GM18868 (cell line): ENCODE results near the gene ZNF740.
"Not testable (repeated sequence)": the region's sequence is repeated elsewhere in the genome, so short reads cannot be mapped to it uniquely, and the experiment has no call there.

Experiments used
- ATAC-seq: cut with Tn5 transposase; IDR thresholded peaks from one replicate; pipeline ENCODE4 v1.9.1; 2021; ENCODE audit warnings: mild to moderate bottlenecking, moderate library complexity; ENCODE audit not compliant: unreplicated experiment

The ZNF740 gene

DNA sequence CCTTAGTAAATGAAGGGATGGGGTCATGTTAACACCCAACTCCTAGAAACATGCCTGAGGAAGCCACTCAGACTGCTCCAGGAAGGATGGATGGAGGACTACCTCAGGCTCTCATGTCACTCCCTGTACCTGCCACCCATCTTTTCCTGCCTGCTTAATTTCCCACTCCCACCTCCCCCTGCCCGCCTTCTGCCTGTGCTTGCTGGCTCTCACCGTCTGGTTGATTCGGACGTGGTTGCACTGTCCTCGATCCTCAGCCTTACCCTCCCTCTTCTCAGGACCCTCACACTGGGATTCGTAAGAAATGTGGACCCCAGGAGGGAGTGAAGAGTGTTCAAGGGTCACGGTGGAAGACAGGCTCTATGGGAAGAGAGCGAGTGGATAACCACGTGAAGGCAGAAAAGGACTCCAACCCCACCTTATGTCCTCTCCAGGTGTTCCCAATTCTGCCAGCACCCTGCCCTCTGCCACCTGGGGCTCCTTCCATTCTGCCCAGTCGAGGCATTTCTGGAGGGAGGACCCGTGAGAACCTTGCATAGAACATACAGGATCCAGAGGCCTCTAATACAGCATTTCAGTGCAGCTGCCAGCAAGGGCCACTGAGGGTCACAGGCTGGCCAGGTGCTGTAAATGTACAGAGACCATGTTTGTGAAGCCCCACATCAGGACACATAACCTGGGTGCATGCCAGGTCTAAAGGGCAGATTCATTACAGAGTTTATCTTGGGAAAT lies 13.6 kb downstream of the ZNF740 start:
- ATAC-seq, result no peak

DNA sequence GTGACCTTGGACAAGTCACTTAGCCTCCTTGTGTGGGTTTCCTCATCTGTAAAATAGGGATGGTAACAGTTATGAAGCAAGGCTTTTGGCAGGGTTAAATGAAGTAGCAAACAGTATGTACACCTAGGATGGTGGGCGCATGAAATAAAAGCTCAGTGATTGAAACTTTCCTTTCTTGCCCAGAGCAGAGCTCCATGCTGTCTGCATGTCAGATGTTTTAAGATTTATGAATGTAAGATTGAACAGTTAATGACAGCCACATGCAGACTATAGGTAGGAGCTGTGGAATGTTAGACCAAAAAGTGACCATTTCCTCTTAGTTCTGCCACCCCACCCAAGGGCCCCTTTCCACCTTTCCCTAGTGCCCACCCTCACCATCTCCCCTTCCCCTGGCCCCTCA lies 14.5 kb downstream of the ZNF740 start:
- no peak for ATAC-seq

DNA sequence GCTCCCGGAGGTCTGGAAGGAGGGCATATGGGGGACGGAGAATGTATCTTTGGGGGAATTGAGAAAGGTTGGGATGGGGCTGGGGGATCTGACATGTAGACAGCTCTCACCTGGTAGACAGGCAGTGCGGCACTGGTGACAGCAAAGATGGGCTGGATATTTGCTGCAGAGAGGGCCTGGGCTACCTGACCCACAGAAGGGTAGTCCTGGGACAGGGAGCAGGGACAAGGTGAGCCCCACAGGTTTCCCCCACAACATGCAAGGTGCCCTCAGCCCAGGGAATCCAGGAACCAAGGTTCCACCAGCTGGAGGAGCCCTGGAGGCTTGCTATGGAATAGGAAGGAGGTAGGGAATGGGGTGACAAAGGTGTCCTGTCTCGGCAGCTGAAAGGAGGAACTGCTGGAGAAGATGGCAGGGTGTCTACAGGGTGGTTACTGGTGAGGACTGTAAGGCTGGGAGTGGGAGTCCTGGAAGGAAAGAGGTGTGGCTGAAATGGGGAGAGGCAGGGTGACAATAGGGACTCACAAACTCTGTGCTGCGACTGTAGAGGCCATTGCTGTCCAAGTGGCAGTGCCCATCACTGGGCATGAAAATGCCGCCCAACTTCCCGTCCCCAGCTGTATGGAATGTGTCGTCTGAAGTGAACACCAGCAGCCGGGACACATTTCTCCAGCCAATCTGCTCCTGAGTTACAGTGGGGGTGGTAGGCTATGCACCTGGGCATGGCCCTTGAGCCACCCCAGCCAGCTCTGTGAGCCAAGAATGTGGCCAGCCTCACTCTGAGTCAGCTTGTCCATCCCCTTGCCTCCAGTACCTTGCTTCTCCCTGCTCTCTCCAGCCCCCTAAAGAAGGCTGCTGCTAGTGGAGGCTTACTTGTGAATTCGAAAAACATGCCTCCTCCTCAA lies 15.2 kb downstream of the ZNF740 start:
- no peak for ATAC-seq

DNA sequence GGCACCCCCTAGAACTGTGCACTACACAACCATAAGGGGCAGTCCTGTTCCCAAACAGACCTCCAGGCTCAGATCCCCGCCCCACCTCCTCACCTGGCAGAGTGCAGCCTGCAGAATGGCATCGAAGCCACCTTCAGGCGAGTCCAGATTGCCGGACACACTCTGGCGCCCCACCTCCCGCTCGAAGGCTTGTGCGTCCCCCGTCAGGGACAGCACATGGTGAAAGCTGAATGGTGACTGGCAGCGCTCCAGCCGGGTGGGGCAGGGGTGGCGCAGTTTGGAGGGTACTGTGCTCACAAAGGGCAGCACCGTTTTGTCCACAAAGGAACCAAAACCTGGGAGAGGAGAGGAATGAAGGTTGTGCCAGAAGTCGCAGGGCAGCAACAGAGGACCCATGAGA lies 16.0 kb downstream of the ZNF740 start:
- ATAC-seq, result no peak

DNA sequence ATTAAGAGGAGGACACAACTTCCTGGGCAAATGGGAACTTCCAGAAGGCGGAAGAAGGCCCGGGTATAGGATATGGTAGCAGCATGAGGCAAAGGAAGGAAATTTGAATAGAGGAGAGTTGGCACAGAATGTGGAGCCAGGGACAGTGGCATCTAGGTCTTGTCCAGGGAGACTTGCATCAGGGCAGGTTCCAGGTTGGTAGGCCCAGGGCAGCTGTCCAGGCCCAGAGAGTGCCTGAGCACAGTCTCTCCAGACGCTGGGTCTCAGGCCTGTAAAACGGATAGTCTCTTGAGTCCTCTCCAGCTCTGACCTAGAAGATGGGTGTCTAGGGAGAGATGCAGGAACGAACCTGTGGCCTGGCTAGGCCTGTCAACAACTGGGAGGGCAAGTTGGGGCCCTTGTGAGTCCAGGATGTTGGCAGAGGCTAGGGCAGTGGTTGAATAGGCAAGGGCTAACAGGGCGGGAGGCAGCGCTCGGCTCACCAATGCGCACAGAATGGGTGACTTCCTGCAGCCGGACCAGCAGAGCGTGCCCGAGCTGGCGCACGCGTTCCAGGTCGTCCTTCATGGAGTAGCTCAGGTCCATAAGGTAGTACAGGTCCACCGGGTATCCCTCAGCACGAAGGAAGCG lies 16.6 kb downstream of the ZNF740 start:
- ATAC-seq, result no peak

DNA sequence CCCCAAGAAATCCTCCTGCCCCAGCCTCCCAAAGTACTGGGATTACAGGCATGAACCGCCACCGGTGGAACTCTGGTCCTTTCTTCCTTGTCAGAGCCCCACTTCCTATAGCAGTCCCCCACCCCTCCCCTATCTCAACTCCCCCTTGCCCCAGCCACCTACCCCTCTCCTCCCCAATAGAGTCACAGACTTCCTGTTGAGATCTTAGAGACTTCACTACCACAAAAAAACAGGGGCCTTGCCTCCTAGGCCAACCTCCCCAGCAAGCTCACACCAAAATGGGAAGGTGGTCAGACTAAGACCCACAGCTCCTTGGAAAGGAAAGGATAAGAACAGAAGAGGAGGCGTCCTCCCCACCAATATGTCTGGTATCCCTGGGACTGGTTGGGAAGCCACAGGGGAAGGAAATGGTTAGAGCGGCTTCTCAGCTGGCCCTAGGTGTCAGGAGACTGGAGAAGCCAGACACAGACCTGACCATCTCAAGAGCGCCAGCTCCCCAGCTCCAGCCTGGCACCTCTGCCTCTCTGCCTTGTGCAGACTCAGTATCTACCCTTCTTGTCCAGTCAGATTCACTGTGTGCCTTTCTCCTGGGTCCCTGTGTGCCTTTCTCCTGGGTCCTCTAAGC lies 18.1 kb downstream of the ZNF740 start:
- no peak for ATAC-seq

DNA sequence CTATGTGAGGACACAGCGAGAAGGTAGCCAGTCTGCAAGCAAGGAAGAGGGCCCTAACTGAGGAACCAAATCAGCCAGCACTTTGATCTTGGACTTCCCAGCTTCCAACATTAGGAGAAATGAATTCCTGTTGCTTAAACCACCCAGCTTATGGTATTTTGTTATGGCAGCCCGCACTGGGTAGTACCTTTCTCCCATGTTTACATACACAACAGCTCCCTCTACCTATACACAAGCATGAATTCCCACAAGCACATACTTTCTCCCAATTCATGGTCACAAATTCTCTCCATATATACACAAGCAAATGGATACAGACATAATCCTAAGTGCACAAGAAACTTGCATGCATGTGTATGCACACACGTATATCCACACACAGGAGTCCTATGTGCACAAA lies 19.2 kb downstream of the ZNF740 start:
- no peak for ATAC-seq

DNA sequence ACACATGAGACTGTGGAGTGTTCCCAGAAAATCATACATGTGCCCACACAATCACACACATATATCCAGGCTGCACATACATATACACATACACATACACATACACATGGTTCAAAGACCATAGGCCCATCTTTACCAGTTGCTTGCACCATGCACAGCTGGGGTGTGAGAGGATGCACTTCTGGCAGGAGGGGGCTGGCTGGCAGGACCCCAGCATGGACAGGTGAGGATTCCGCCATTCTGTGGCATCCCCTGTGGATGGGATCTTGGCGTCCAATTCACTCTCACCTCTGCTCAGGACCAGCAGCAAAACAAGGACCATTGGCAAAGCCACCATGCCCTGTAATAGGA lies 19.6 kb downstream of the ZNF740 start:
- peak; percentile 18 for ATAC-seq

DNA sequence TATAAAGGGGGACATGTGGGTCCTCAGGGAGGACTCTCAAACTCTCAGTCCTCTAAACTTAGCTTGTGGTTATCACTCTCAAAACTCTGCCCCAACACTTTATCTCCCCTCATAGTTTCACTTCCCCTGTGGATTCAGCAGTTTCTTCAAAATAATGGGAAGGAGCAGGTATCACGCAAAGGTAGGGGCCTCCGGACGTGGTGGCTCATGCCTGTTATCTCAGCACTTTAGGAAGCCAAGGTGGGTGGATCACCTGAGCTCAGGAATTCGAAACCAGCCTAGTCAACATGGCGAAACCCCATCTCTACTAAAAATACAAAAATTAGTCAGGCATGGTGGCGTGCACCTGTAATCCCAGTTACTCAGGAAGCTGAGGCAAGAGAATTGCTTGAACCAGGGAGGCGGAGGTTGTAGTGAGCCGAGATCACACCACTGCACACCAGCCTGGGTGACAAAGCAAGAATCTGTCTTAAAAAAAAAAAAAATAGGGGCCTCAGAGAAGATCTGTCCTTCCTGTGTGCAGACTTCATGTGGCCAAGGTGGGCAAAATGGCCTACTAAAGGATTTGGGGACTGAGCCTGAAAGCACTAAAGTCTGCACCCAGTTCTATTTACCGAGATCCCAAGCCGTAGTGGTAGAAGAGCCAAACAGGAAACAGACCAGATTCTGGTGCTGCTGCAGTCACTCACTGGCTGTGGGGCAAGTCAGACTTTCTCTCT lies 20.1 kb downstream of the ZNF740 start:
- peak; percentile 66 for ATAC-seq

DNA sequence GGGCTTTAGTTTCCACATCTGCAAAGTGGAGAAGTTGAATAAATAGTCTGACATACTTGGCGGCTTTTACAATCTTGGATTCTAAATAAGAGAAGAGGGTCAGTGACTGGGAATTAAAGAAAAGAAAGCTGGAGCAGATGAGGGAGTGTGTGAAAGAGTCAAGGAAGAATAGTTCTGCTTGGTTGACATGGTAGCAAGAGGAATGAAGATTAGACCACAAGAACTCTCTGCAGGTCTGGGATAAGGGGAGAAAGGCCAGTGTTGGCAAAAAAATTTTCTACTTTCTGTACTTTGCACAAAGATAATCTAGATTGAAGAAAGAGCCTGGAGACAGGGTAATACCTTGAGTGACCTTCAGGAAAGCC lies 20.6 kb downstream of the ZNF740 start:
- no peak for ATAC-seq

DNA sequence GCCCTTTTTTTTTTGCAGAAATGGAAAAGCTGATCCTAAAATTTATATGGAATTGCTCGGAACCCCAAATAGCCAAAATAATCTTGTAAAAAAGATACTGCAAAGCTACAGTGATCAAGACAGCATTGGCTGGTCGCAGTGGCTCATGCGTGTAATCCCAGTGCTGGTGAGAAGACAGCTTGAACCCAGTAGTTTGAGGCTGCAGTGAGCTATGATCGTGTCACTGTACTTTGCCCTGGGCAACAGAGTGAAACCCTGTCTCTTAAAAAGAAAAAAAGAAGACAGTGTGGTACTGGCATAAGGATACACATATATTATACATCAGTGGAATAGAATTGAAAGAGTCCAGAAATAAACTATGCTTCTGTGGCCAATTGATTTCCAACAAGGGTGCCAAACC lies 21.1 kb downstream of the ZNF740 start:
- ATAC-seq, result no peak

DNA sequence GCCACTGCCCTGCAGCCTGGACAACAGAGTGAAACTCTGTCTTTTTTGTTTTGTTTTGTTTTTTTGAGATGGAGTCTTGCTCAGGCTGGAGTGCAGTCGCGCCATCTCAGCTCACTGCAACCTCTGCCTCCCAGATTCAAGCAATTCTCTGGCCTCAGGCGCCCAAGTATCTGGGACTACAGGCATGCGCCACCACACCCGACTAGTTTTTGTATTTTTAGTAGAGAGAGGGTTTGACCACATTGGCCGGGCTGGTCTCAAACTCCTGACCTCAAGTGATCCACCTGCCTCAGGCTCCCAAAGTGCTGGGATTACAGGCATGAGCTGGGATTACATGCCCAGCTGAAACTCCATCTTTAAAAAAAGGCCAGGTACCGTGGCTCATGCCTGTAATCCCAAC lies 21.8 kb downstream of the ZNF740 start:
- not testable (repeated sequence) for ATAC-seq

DNA sequence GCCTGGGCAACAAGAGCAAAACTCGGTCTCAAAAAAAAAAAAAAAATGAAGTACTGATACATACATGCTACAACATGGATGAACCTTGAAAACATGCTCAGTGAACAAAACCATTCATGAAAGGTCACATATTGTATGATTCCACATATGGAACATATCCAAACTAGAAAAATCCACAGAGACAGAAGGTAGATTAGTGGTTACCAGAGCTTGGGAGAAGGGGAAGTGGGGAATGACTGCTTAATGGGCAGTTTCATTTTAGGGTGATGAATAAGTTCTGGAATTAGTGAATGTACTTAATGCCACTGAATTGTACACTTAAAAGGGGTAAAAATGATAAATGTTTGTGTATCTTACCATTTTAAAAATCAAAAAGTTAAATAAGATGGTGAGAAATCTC lies 23.8 kb downstream of the ZNF740 start:
- ATAC-seq, result no peak

DNA sequence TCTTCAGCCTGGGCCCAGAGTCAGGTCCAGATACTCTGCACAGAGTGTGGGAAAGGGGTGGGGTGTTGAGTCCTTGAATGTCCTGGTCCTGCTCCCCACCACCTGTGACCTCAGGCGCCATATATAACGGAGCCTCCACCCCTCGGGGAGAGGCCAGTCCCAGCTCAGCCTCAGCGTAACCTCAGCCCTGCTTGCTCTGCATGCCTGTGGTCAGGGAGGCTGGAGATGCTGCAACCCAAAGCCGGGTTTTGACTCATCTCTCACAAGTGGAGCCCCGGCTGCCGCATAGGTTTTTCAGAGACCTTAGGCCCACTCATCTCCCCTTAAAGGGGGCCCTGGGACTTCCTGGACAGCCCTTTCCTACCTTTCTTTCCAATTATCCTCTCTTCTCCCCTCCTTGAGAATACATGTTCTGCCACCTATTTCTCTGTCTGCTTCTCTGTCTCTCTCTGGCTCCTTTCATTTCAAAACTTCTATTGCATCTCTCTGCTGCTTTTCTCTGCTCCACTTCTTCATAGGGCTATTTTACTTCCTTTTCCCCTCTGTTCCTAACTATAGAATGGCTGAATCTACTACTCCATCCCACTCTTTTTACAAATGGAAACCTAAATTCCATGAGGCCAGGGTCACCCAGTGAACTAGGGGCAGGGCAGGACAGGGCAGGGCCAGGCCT lies 25.4 kb downstream of the ZNF740 start:
- peak; percentile 64 for ATAC-seq

DNA sequence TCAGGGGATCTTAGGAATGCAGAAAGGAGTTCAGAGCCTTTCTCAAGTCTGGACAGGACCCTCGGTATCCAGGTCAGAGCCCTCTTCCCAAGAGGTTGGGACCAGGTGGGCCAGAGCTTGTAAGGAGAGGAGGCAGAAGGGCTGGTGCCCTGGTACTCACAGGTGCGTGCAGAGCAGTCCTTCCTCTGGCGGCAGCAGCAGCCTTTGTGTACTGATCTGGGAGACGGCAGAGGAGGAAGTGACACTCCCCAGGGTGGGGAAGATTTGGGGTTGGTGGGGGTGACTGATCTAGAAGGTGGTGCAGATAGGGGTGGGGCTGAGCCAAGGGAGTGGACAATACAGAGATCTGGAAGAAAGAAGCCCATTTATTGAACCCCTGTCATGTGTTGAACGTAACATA lies 26.5 kb downstream of the ZNF740 start, which contains the start of gene ITGB7:
TSS of gene ITGB7 (minus strand) at position 210 of the 400 bp plus-strand sequence. CDS start 6,808 bp downstream, outside the sequence.
- ATAC-seq, result peak; percentile 66

DNA sequence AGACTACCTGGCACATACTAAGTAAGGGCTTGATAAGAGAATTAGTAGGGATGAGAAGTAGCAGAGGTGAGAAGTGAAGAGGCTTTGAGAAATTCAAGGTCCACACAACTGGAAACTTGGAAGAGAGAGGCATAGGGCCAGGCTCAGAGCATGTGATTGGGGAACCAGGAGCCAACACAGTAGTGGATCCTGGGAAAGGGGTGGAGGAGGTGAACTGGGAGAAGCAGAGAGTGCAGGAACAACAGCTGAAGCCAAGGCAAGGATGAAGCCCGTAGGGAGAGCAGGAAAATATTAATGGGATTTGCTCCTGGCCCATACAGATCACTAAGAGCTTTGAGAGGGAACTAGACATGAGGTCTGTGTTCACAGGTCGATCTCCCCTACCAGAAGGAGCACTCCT lies 27.9 kb downstream of the ZNF740 start:
- ATAC-seq, result no peak

DNA sequence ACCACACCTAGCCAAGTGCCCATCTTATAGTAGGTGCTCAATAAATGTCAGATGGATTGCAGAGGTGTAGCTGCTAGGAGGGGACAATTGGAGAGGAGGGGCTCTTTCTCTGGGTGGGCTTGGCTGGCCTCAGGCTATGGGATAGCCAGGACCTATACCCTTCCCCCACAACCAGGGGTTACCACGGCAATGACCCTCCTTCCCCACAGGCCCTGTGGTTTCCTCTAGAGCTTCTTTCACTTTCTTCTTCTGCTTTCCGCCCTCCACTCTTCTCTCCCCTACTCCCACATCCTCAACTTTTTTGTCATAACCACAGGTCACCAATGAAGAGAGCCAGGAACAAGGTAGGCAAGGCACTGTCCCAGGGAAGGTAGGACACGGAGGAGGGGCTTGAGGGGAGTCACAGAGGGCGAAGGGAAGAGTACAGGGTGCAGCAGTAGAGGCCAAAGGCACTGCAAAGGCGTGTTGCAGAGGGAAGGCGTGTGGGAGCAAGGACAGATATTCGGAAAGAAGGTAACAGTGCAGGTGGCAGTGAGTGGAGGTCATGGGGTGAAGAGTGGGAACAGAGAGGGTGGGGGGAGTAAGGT lies 28.4 kb downstream of the ZNF740 start:
- no peak for ATAC-seq

DNA sequence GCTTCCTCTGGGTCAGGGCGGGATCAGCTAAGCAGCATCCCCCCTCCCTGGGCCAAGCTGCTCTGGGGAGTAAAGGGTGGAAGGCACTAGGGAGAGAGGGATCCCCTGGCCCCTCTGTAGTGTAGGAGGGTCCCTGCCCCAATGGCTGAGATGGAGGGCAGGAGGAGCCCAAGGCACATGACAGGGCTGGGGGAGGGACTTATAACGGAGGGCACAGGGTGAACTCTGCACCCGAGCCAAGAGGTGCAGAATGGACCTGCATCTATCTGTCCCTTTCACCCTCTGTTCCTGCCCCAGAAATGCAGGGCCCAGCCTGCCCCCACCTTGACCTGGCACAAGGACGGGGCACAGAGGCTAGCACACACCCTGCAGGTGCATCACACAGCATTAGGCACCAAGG lies 30.3 kb downstream of the ZNF740 start:
- ATAC-seq, result no peak

DNA sequence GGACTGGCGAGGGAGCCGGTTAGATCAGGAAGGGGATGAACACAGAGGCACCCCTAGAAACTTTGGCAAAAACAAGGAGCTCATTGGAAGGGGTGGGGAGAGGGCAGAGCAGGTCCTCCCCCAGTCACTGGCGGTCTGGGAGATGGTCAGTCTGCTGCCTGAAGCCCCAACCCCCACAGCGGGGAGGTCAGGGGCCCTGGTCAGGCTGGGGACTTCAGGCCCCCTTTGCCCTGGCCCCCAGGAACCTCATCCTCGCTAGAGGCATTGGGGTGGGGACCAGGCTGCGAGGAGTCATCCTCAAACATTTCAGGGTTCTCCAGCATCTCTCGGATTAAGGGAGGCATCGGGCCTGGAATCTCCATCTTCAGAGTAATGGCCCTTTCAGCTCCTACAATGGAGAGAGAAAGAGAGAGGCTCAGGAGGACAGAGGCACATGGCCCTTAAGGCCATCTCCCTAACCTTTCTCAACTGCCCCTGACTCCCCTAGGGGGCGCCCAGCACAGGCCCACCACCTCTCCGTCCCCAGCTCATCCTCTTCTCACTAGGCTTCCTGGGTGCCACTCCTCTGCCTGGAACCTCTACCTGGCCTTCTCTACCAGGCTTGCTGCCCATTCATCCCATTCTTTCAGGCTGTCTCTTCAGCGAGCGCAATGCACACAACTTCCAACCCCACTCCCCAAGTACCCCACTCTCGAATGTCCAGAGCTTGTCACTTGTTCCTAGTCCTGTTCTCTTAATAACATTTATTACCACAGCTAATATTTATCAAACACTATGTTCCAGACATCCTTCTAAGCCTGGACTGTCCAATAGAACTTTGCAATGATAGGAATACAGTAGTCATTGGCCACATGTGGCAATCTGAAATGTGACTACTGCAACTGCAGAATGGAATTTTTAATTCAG lies 31.2 kb downstream of the ZNF740 start:
- ATAC-seq, result no peak
